Neuronal stem cell (in vitro differentiated cells): ENCODE data around the gene AHNAK.
"Not testable (repeated sequence)": the region's sequence is repeated elsewhere in the genome, so short reads cannot be mapped to it uniquely, and the experiment has no call there.

Experiments
- DNase-seq: peaks from one replicate; pipeline ENCODE4 v3.0.0-alpha.2; 2013; ENCODE audit warnings: low spot score
- H2AFZ ChIP-seq: one replicate; pipeline ENCODE4 v1.6.1; 2013; ENCODE audit warnings: mild to moderate bottlenecking, low read length, inconsistent platforms
- H2AK5ac ChIP-seq: 2 replicates; pipeline ENCODE4 v1.6.1; 2013; ENCODE audit warnings: low read depth, mild to moderate bottlenecking, inconsistent platforms, low read length, moderate library complexity, mixed read lengths
- H2BK120ac ChIP-seq: 2 replicates; pipeline ENCODE4 v1.6.1; 2013; ENCODE audit warnings: low read depth, mild to moderate bottlenecking, inconsistent platforms, low read length, moderate library complexity, mixed read lengths
- H2BK12ac ChIP-seq: one replicate; pipeline ENCODE4 v1.6.1; 2013; ENCODE audit warnings: low read length, inconsistent platforms
- H2BK15ac ChIP-seq: 2 replicates; pipeline ENCODE4 v1.6.1; 2013; ENCODE audit warnings: mild to moderate bottlenecking, low read length, inconsistent platforms, mixed read lengths
- H2BK5ac ChIP-seq: one replicate; pipeline ENCODE4 v1.6.1; 2013; ENCODE audit warnings: inconsistent platforms, mild to moderate bottlenecking, low read length, moderate library complexity
- H3K14ac ChIP-seq: one replicate; pipeline ENCODE4 v1.6.1; 2013; ENCODE audit warnings: low read length, inconsistent platforms
- H3K18ac ChIP-seq: 2 replicates; pipeline ENCODE4 v1.6.1; 2013; ENCODE audit warnings: low read length, inconsistent platforms
- H3K23ac ChIP-seq: 2 replicates; pipeline ENCODE4 v1.6.1; 2013; ENCODE audit warnings: low read depth, mild to moderate bottlenecking, mixed read lengths, low read length, inconsistent platforms; ENCODE audit not compliant: poor library complexity
- H3K27ac ChIP-seq: replicated peaks from 3 replicates; pipeline ENCODE4 v1.5.1; 2013; ENCODE audit warnings: low read length, inconsistent platforms
- H3K27me3 ChIP-seq, 3 experiments: 2 replicates each; pipeline ENCODE4 v1.6.1; 2013; ENCODE audit warnings: low read length in 3 of 3, mild to moderate bottlenecking in 2 of 3, inconsistent platforms in 1 of 3, low read depth in 1 of 3, mixed read lengths in 1 of 3, moderate library complexity in 1 of 3; ENCODE audit not compliant: control insufficient read depth in 3 of 3, insufficient read depth in 3 of 3
- H3K36me3 ChIP-seq, 2 donors: replicated peaks in 1 of 2; 2 replicates each; pipeline ENCODE4 v1.6.1; 2013; ENCODE audit warnings: low read length in 2 of 2; ENCODE audit not compliant: control insufficient read depth in 2 of 2, insufficient read depth in 2 of 2
- H3K4ac ChIP-seq: 2 replicates; pipeline ENCODE4 v1.6.1; 2013; ENCODE audit warnings: inconsistent platforms, mild to moderate bottlenecking, low read length, moderate library complexity
- H3K4me1 ChIP-seq, 2 donors: 1 replicate in 1 of 2; 2 replicates in 1 of 2; pipeline ENCODE4 v1.6.1; 2013; ENCODE audit warnings: low read length in 2 of 2, low read depth in 1 of 2; ENCODE audit not compliant: control insufficient read depth in 2 of 2, insufficient read depth in 1 of 2
- H3K4me2 ChIP-seq: one replicate; pipeline ENCODE4 v1.6.1; 2013; ENCODE audit warnings: mild to moderate bottlenecking, low read length, inconsistent platforms; ENCODE audit not compliant: insufficient read depth, poor library complexity, severe bottlenecking
- H3K4me3 ChIP-seq, 2 donors: 2 replicates each; pipeline ENCODE4 v1.5.1; 2013; ENCODE audit warnings: low read length in 2 of 2, mild to moderate bottlenecking in 2 of 2, inconsistent platforms in 1 of 2, moderate library complexity in 1 of 2
- H3K79me1 ChIP-seq: one replicate; pipeline ENCODE4 v1.6.1; 2013; ENCODE audit warnings: low read depth, mild to moderate bottlenecking, inconsistent platforms, low read length, moderate library complexity
- H3K9ac ChIP-seq: one replicate; pipeline ENCODE4 v1.6.1; 2013; ENCODE audit warnings: mild to moderate bottlenecking, low read depth, low read length, inconsistent platforms; ENCODE audit not compliant: poor library complexity
- H3K9me3 ChIP-seq, 2 donors: replicated peaks in 1 of 2; 2 replicates each; pipeline versions ENCODE3 to v1.6.1; 2013; ENCODE audit warnings: low read length in 2 of 2, mild to moderate bottlenecking in 2 of 2, inconsistent platforms in 1 of 2, low read depth in 1 of 2, mixed read lengths in 1 of 2, moderate library complexity in 1 of 2; ENCODE audit not compliant: control insufficient read depth in 2 of 2, insufficient read depth in 1 of 2
- H4K8ac ChIP-seq: one replicate; pipeline ENCODE4 v1.6.1; 2013; ENCODE audit warnings: low read depth, mild to moderate bottlenecking, inconsistent platforms, low read length, moderate library complexity
- H4K91ac ChIP-seq: one replicate; pipeline ENCODE4 v1.6.1; 2013; ENCODE audit warnings: low read length, low read depth, mild to moderate bottlenecking, inconsistent platforms; ENCODE audit not compliant: poor library complexity
- WGBS, 2 donors: extraction: QIAGEN DNeasy Blood & Tissue Kit; methylation state at CpG; one replicate each; pipeline ENCODE4 v1.1.7; 2013; ENCODE audit warnings: missing lambda C conversion rate in 2 of 2, mixed read lengths in 1 of 2; ENCODE audit not compliant: insufficient read length in 2 of 2, insufficient replicate concordance in 1 of 2; ENCODE audit errors: extremely low coverage in 2 of 2; 5-methylcytosine and 5-hydroxymethylcytosine counted together

The AHNAK gene

GRCh38 chr11:62500650-62501030, 46.0 kb downstream of the AHNAK start:
- no peak overlapping the region for H2BK5ac ChIP-seq
- no peak overlapping the region for H2BK120ac ChIP-seq
- H3K4me3 ChIP-seq: no peak overlapping the region
- H3K4me2 ChIP-seq: no peak overlapping the region
- H2BK12ac ChIP-seq: no peak overlapping the region
- no peak overlapping the region for H3K27ac ChIP-seq
- no peaks in the 10 kb centered on the region for H3K36me3 ChIP-seq
- DNase-seq: no peak
- no peak overlapping the region for H3K23ac ChIP-seq
- H3K9ac ChIP-seq: no peak overlapping the region
- no peaks in the 10 kb centered on the region for H3K9me3 ChIP-seq
- H3K14ac ChIP-seq: no peak overlapping the region
- peaks cover 0 to 21% (median 7%) of the 10 kb centered on the region in 3 experiments for H3K27me3 ChIP-seq
- no peak overlapping the region for H3K18ac ChIP-seq
- no peak overlapping the region for H2AFZ ChIP-seq
- WGBS, 2 donors: no CpG with 5 or more reads among the region's 3 CpGs
- H4K91ac ChIP-seq: no peak overlapping the region
- H2BK15ac ChIP-seq: peak overlapping the region; percentile 30
- no peaks in the 10 kb centered on the region for H3K79me1 ChIP-seq
- no peak overlapping the region for H4K8ac ChIP-seq
- peaks cover 20 to 22% of the 10 kb centered on the region in 2 donors for H3K4me1 ChIP-seq
- H2AK5ac ChIP-seq: no peak overlapping the region
- no peak overlapping the region for H3K4ac ChIP-seq

GRCh38 chr11:62499944-62500649, 46.5 kb downstream of the AHNAK start:
- no peak overlapping the region for H3K4me3 ChIP-seq
- H3K4me2 ChIP-seq: no peak overlapping the region
- H3K36me3 ChIP-seq: no peaks in the 10 kb centered on the region
- H3K4me1 ChIP-seq: peaks cover 16 to 17% of the 10 kb centered on the region in 2 donors
- peaks cover 0 to 17% (median 3%) of the 10 kb centered on the region in 3 experiments for H3K27me3 ChIP-seq
- no peak overlapping the region for H4K91ac ChIP-seq
- no peak overlapping the region for H2BK12ac ChIP-seq
- H2AFZ ChIP-seq: no peak overlapping the region
- no peak overlapping the region for H3K23ac ChIP-seq
- H3K9ac ChIP-seq: no peak overlapping the region
- DNase-seq: no peak
- no peak overlapping the region for H3K18ac ChIP-seq
- no CpG with 5 or more reads among the region's 12 CpGs for WGBS, 2 donors
- H2BK15ac ChIP-seq: peak overlapping the region; percentile 30
- no peak overlapping the region for H2BK120ac ChIP-seq
- H3K14ac ChIP-seq: no peak overlapping the region
- no peak overlapping the region for H3K27ac ChIP-seq
- no peak overlapping the region for H2AK5ac ChIP-seq
- no peak overlapping the region for H4K8ac ChIP-seq
- H2BK5ac ChIP-seq: no peak overlapping the region
- no peaks in the 10 kb centered on the region for H3K9me3 ChIP-seq
- H3K4ac ChIP-seq: no peak overlapping the region
- no peaks in the 10 kb centered on the region for H3K79me1 ChIP-seq

- not testable (repeated sequence) for H3K14ac ChIP-seq, H3K9me3 ChIP-seq, H2BK120ac ChIP-seq, H3K36me3 ChIP-seq, H3K4me2 ChIP-seq, H4K8ac ChIP-seq, H2BK12ac ChIP-seq, H4K91ac ChIP-seq, DNase-seq, H2AK5ac ChIP-seq, H3K4ac ChIP-seq, H3K9ac ChIP-seq, H3K79me1 ChIP-seq, H3K4me3 ChIP-seq, H3K18ac ChIP-seq, H3K23ac ChIP-seq, H2BK5ac ChIP-seq, H2AFZ ChIP-seq, H2BK15ac ChIP-seq, H3K27ac ChIP-seq
- Histone ChIP-seq H3K4me1 (peaks cover 10 to 12% of the 10 kb centered on the region in 2 donors), H3K27me3 (peaks cover 0 to 12% (median 0%) of the 10 kb centered on the region in 3 experiments)
- WGBS, 2 donors: no CpG with 5 or more reads among the region's 17 CpGs
These were observed 47.2 kb downstream of the AHNAK start for GRCh38 chr11:62499311-62499943.

GRCh38 chr11:62498492-62499286, 47.9 kb downstream of the AHNAK start:
- H3K14ac ChIP-seq: no peak overlapping the region
- H2BK15ac ChIP-seq: no peak overlapping the region
- no peak overlapping the region for H2BK5ac ChIP-seq
- no peak for DNase-seq
- no peak overlapping the region for H2BK120ac ChIP-seq
- no peaks in the 10 kb centered on the region for H3K9me3 ChIP-seq
- no peak overlapping the region for H2BK12ac ChIP-seq
- H3K4me1 ChIP-seq: peaks cover 8 to 11% of the 10 kb centered on the region in 2 donors
- H3K9ac ChIP-seq: no peak overlapping the region
- no peak overlapping the region for H2AK5ac ChIP-seq
- WGBS, 2 donors: no CpG with 5 or more reads among the region's 9 CpGs
- H3K23ac ChIP-seq: no peak overlapping the region
- H3K36me3 ChIP-seq: no peaks in the 10 kb centered on the region
- H3K18ac ChIP-seq: no peak overlapping the region
- H3K4ac ChIP-seq: no peak overlapping the region
- peaks cover 0 to 9% (median 0%) of the 10 kb centered on the region in 3 experiments for H3K27me3 ChIP-seq
- H2AFZ ChIP-seq: no peak overlapping the region
- H3K4me2 ChIP-seq: no peak overlapping the region
- no peak overlapping the region for H4K91ac ChIP-seq
- H3K27ac ChIP-seq: no peak overlapping the region
- H3K79me1 ChIP-seq: no peaks in the 10 kb centered on the region
- H3K4me3 ChIP-seq: no peak overlapping the region
- no peak overlapping the region for H4K8ac ChIP-seq
